Gastroesophageal sphincter (tissue), 4 donors: ENCODE data around the gene AKAP6. TPM values are rescaled to one million over a fixed set of nuclear protein-coding genes. Genes with fewer than 3 reads are reported as not detected.

Experiments
- ATAC-seq: fragments of 150-250 bp; one replicate; pipeline ENCODE4 v1.9.1; 2016; ENCODE audit warnings: mild to moderate bottlenecking, moderate library complexity
- H3K27ac ChIP-seq, 4 donors: fragments of 200-600 bp; sonication (generic) in 3 of 4; 1 replicate in 3 of 4; 2 replicates in 1 of 4; pipeline ENCODE4 v1.5.1; 2016 to 2019
- H3K27me3 ChIP-seq: fragments of 200-600 bp; sonication (generic); one replicate; pipeline ENCODE4 v1.5.1; 2019
- H3K36me3 ChIP-seq, 2 donors: fragments of 200-600 bp; sonication (generic); one replicate each; pipeline ENCODE4 v1.5.1; 2019; ENCODE audit warnings: control low read depth in 1 of 2
- H3K4me1 ChIP-seq, 3 donors: fragments of 200-600 bp; sonication (generic); 1 replicate in 2 of 3; 2 replicates in 1 of 3; pipeline ENCODE4 v1.5.1; 2016 to 2019; ENCODE audit warnings: control low read depth in 2 of 3
- H3K4me3 ChIP-seq, 2 donors: fragments of 200-600 bp; sonication (generic); one replicate each; pipeline ENCODE4 v1.5.1; 2019; ENCODE audit warnings: mild to moderate bottlenecking in 1 of 2, moderate library complexity in 1 of 2
- H3K9me3 ChIP-seq, 3 donors: fragments of 200-600 bp; sonication (generic); one replicate each; pipeline ENCODE4 v1.5.1; 2017 to 2019; ENCODE audit warnings: control low read depth in 2 of 3
- EP300 ChIP-seq: sonication (generic); formaldehyde crosslinking; IDR thresholded peaks from one replicate; pipeline ENCODE4 v1.6.1; 2017; ENCODE audit warnings: antibody characterized with exemption, mild to moderate bottlenecking
- POLR2A ChIP-seq, 2 donors: fragments of 450-650 bp; IDR thresholded peaks; one replicate each; pipeline ENCODE4 v1.6.1; 2017; ENCODE audit warnings: antibody characterized with exemption in 2 of 2, mild to moderate bottlenecking in 2 of 2, moderate library complexity in 1 of 2
- POLR2AphosphoS5 ChIP-seq: sonication (generic); formaldehyde crosslinking; IDR thresholded peaks from one replicate; pipeline ENCODE4 v1.6.1; 2017; ENCODE audit warnings: antibody characterized with exemption
- WGBS, 2 donors: methylation state at CpG; one replicate each; pipeline ENCODE4 v1.1.5; 2018; ENCODE audit warnings: low coverage in 1 of 2; 5-methylcytosine and 5-hydroxymethylcytosine counted together
- total RNA-seq, 4 donors: library from RNA; depleted of rRNA; stranded (reverse); fragments of >200 nt; gene quantifications; one replicate each; pipeline ENCODE4 v1.1.0, GENCODE V29; 2016
- TF ChIP-seq, protein P1 (sequence below), 4 experiments: fragments of 200-600 bp in 2 of 4; fragments of 450-650 bp in 2 of 4; sonication (generic) in 1 of 4; IDR thresholded peaks; one replicate each; pipeline ENCODE4 v1.5.1; 2017 to 2019; ENCODE audit warnings: antibody characterized with exemption in 4 of 4, mild to moderate bottlenecking in 2 of 4, moderate library complexity in 2 of 4

Gene AKAP6
- total RNA-seq, 4 donors from 2014 or later: 33.1 to 65.4 (median 45.0) TPM

DNA sequence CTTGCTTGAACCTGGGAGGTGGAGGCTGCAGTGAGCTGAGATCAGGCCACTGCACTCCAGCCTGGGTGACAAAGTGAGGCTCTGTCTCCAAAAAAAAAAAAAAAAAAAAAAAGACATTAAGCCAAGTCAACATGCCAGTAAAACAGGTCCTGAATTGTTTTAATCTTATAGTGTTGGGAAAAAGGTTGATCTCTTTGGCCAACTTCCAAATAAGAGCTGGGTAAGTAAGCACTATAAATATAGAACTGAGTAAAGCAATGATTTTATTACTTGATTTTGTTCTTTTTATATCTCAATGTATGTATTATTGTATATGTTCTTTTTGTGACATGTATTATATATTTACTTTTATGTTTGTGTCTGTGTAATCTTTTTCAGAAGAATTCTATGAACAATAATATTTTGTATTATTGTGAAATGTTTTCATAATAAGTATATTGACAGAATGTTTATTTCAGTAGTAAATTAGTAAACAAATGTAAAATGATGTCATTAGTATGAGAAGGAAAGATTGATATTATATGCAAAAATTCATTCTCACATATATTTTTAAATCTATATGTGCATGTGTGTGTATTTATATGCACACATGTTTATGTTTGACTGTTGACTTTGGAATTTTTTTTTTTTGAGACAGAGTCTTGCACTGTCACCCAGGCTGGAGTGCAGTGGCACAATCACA lies 9.6 kb upstream of the AKAP6 start:
- H3K9me3 ChIP-seq: no peaks in the 10 kb centered on the region
- no peaks in the 10 kb centered on the region for H3K27me3 ChIP-seq
- H3K36me3 ChIP-seq: no peaks in the 10 kb centered on the region
- TF ChIP-seq, protein P1, sequence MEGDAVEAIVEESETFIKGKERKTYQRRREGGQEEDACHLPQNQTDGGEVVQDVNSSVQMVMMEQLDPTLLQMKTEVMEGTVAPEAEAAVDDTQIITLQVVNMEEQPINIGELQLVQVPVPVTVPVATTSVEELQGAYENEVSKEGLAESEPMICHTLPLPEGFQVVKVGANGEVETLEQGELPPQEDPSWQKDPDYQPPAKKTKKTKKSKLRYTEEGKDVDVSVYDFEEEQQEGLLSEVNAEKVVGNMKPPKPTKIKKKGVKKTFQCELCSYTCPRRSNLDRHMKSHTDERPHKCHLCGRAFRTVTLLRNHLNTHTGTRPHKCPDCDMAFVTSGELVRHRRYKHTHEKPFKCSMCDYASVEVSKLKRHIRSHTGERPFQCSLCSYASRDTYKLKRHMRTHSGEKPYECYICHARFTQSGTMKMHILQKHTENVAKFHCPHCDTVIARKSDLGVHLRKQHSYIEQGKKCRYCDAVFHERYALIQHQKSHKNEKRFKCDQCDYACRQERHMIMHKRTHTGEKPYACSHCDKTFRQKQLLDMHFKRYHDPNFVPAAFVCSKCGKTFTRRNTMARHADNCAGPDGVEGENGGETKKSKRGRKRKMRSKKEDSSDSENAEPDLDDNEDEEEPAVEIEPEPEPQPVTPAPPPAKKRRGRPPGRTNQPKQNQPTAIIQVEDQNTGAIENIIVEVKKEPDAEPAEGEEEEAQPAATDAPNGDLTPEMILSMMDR (IDR thresholded peaks at IDR 0.05): no peak
- no peak for TF ChIP-seq POLR2AphosphoS5
- TF ChIP-seq EP300: no peak
- no peak for TF ChIP-seq POLR2A (IDR thresholded peaks at IDR 0.05)
- no peak overlapping the region for H3K27ac ChIP-seq
- H3K4me1 ChIP-seq: no peaks in the 10 kb centered on the region
- ATAC-seq: no peak
- H3K4me3 ChIP-seq: no peak overlapping the region

DNA sequence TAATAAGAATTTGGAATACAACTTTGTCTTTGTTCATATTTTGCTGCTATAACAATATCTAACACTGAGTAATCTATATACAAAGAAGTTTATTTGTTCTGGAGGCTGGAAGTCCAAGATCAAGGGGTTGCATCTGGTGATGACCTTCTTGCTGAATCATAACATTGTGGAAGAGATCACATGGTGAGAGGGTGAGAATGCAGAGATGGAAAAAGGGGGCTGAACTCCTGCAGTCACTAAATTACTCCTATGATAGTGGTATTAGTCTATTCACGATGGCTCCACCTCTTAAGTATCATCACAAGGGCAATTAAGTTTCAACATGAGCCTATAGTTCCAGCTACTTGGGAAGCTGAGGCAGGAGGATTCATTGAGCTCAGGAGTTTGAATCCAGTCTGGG lies 4.5 kb upstream of the AKAP6 start:
- no peaks in the 10 kb centered on the region for H3K9me3 ChIP-seq
- H3K4me1 ChIP-seq: no peaks in the 10 kb centered on the region
- H3K27ac ChIP-seq: no peak overlapping the region
- no peak overlapping the region for H3K4me3 ChIP-seq
- no peak for ATAC-seq
- H3K27me3 ChIP-seq: no peaks in the 10 kb centered on the region
- WGBS, 2 donors: 83% methylated on average over 1 of the region's 1 CpG; no CpG with 5 or more reads in 1 of the 2 donors
- no peaks in the 10 kb centered on the region for H3K36me3 ChIP-seq
- TF ChIP-seq EP300 (no peak), POLR2A (IDR thresholded peaks at IDR 0.05) (no peak), POLR2AphosphoS5 (no peak)
- TF ChIP-seq, protein P1 (IDR thresholded peaks at IDR 0.05): no peak

DNA sequence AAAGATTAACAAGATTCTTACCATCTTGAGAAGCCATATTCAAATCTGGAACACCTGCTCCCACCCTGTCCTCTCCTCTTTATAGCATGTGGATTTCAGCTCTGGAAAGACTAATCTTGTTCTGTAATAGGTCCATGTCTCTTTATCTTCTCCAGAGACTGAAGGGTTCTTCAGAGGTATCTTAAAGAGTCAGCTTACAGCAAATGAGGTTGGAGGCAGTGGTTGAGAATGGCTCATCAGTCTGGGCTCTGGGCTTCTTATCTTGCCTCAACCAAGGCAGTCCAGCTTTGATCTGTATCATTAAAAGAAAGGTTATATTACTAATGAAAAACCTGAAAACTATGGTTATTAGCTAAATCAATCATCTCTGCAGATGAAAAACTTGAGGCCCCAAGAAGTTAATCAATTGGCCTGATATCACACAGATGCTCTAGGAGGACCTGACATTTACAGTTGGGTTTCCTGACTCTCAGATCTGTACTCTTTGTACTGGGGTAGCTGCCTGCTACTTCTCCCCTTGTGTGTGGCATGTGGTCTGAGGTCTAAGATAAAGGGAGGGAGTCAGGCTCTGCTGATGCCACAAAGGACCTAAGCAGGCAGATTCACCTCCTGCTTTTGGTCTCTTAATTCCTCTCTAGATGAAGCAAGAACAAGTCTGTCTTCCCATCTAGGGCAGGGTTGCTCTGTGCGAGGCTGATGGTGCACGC lies 1.7 kb upstream of the AKAP6 start:
- no peak for ATAC-seq
- no peaks in the 10 kb centered on the region for H3K27me3 ChIP-seq
- no peak overlapping the region for H3K27ac ChIP-seq
- WGBS, 2 donors: 80 to 90% methylated on average over 2 of the region's 2 CpGs
- H3K9me3 ChIP-seq: no peaks in the 10 kb centered on the region
- no peaks in the 10 kb centered on the region for H3K4me1 ChIP-seq
- H3K4me3 ChIP-seq: no peak overlapping the region
- no peaks in the 10 kb centered on the region for H3K36me3 ChIP-seq
- no peak for TF ChIP-seq POLR2AphosphoS5
- TF ChIP-seq, protein P1 (IDR thresholded peaks at IDR 0.05): no peak
- TF ChIP-seq POLR2A (IDR thresholded peaks at IDR 0.05): no peak
- no peak for TF ChIP-seq EP300

DNA sequence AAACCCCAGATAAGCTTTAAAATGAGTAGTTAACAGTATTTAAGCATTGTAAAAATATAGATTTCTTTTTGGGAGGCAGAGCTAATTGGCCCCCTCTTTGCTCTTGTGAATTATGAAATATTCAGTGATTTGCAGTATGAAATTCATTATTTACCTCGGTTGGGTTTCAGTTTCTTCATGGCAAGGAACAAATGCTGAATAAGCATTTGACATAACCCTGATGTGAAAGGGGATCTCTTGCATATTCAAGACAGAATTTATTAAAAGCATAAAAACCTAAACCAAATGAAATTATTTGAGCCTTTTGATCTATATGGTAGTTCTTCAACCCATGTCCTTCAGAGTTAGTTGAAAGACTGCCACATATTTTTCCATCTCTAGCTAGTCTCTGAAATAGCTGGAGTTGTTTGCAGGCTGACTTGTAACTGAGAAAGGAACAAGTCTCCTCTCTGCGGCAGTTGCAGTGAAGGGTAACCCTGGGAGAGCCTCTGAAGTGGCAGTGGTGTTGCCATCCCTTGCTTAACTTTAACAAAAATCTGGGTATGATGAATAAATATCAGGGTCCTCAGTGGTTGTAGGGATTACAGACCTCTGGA lies 690 bp downstream of the AKAP6 start:
- no peak for ATAC-seq
- no peak overlapping the region for H3K4me3 ChIP-seq
- no peaks in the 10 kb centered on the region for H3K27me3 ChIP-seq
- TF ChIP-seq, protein P1 (IDR thresholded peaks at IDR 0.05): no peak
- TF ChIP-seq EP300 (no peak), POLR2A (IDR thresholded peaks at IDR 0.05) (no peak), POLR2AphosphoS5 (no peak)
- H3K9me3 ChIP-seq: no peaks in the 10 kb centered on the region
- H3K27ac ChIP-seq: no peak overlapping the region
- H3K4me1 ChIP-seq: no peaks in the 10 kb centered on the region
- WGBS, 2 donors: 84 to 92% methylated on average over 2 of the region's 2 CpGs
- no peaks in the 10 kb centered on the region for H3K36me3 ChIP-seq
